ENCODE results near the gene PLCB1. TPM values are rescaled to one million over a fixed set of nuclear protein-coding genes. Genes with fewer than 3 reads are reported as not detected.

Gene PLCB1
- total RNA-seq, 1 experiment from 2014 or later = 4.4 TPM

- no peaks in the 10 kb centered on the region for H3K79me2 ChIP-seq (ENCODE audit: low read length)
- H3K9me2 ChIP-seq (replicated peaks; ENCODE audit: low read length) = no peaks in the 10 kb centered on the region
- no peaks in the 10 kb centered on the region for H3F3A ChIP-seq (ENCODE audit: low read length, unreplicated experiment)
- H3K27ac ChIP-seq (ENCODE audit: low read length) = no peak overlapping the region
- no peak overlapping the region for H3K4me2 ChIP-seq (ENCODE audit: low read length)
- no peak for TF ChIP-seq CTCF (conservative IDR thresholded peaks at IDR 0.05; ENCODE audit: low read depth, low read length)
- no peak for TF ChIP-seq EZH2 (IDR thresholded peaks at IDR 0.05; ENCODE audit: low read length, unreplicated experiment)
- TF ChIP-seq EZH2phosphoT487 (IDR thresholded peaks at IDR 0.05; ENCODE audit: borderline replicate concordance, low read length) = no peak
- no TSS peak for BruUV-seq (replicated peaks)
- no peaks in the 10 kb centered on the region for H4K20me1 ChIP-seq (ENCODE audit: low read length)
- H3K36me3 ChIP-seq (ENCODE audit: low read depth, low read length) = no peaks in the 10 kb centered on the region
- ATAC-seq (no peak), DNase-seq (no peak)
- ChIA-PET POLR2A (ENCODE audit: unreplicated experiment) (no interaction called here), CTCF (no interaction called here)
- intact Hi-C loops (cut with micrococcal nuclease) = no loop called here
- H3K9ac ChIP-seq (ENCODE audit: low read length) = no peak overlapping the region
- H2AFZ ChIP-seq (ENCODE audit: low read length) = no peak overlapping the region
- no peaks in the 10 kb centered on the region for H3K4me1 ChIP-seq (ENCODE audit: insufficient read depth, low read length)
- H3K27me3 ChIP-seq (ENCODE audit: low read length) = peaks cover 12% of the 10 kb centered on the region; the same call in 1 of the 2 replicates
- H3K9me3 ChIP-seq (ENCODE audit: low read length) = no peaks in the 10 kb centered on the region
- no peak overlapping the region for H3K4me3 ChIP-seq (ENCODE audit: low read length)
Observed at GRCh38 chr20:8292793-8293192, 160.7 kb downstream of the PLCB1 start.

- no peaks in the 10 kb centered on the region for H3K4me1 ChIP-seq (ENCODE audit: insufficient read depth, low read length)
- no peak overlapping the region for H3K4me3 ChIP-seq (ENCODE audit: low read length)
- no peak overlapping the region for H2AFZ ChIP-seq (ENCODE audit: low read length)
- H3K27me3 ChIP-seq (ENCODE audit: low read length) = peaks cover 6% of the 10 kb centered on the region; the same call in 1 of the 2 replicates
- intact Hi-C loops (cut with micrococcal nuclease) = no loop called here
- POLR2A ChIA-PET (ENCODE audit: unreplicated experiment) = no interaction called here
- no peaks in the 10 kb centered on the region for H3K9me2 ChIP-seq (replicated peaks; ENCODE audit: low read length)
- TF ChIP-seq CTCF (conservative IDR thresholded peaks at IDR 0.05; ENCODE audit: low read depth, low read length) (no peak), EZH2phosphoT487 (IDR thresholded peaks at IDR 0.05; ENCODE audit: borderline replicate concordance, low read length) (no peak), EZH2 (IDR thresholded peaks at IDR 0.05; ENCODE audit: low read length, unreplicated experiment) (no peak)
- H4K20me1 ChIP-seq (ENCODE audit: low read length) = no peaks in the 10 kb centered on the region
- H3K79me2 ChIP-seq (ENCODE audit: low read length) = no peaks in the 10 kb centered on the region
- BruUV-seq (replicated peaks) = no TSS peak
- no peak overlapping the region for H3K4me2 ChIP-seq (ENCODE audit: low read length)
- H3K9me3 ChIP-seq (ENCODE audit: low read length) = no peaks in the 10 kb centered on the region
- no peaks in the 10 kb centered on the region for H3F3A ChIP-seq (ENCODE audit: low read length, unreplicated experiment)
- CTCF ChIA-PET = no interaction called here
- DNase-seq = no peak
- H3K9ac ChIP-seq (ENCODE audit: low read length) = no peak overlapping the region
- ATAC-seq = no peak
- no peak overlapping the region for H3K27ac ChIP-seq (ENCODE audit: low read length)
- no peaks in the 10 kb centered on the region for H3K36me3 ChIP-seq (ENCODE audit: low read depth, low read length)
Observed at GRCh38 chr20:8293750-8294149, 161.7 kb downstream of the PLCB1 start.

- no peaks in the 10 kb centered on the region for H3K4me1 ChIP-seq (ENCODE audit: insufficient read depth, low read length)
- H3F3A ChIP-seq (ENCODE audit: low read length, unreplicated experiment) = no peaks in the 10 kb centered on the region
- no peaks in the 10 kb centered on the region for H3K9me3 ChIP-seq (ENCODE audit: low read length)
- ChIA-PET CTCF (no interaction called here), POLR2A (ENCODE audit: unreplicated experiment) (no interaction called here)
- no peaks in the 10 kb centered on the region for H3K79me2 ChIP-seq (ENCODE audit: low read length)
- no peak overlapping the region for H3K9ac ChIP-seq (ENCODE audit: low read length)
- TF ChIP-seq EZH2 (IDR thresholded peaks at IDR 0.05; ENCODE audit: low read length, unreplicated experiment) = no peak
- TF ChIP-seq CTCF (conservative IDR thresholded peaks at IDR 0.05; ENCODE audit: low read depth, low read length) = no peak
- TF ChIP-seq EZH2phosphoT487 (IDR thresholded peaks at IDR 0.05; ENCODE audit: borderline replicate concordance, low read length) = no peak
- H3K27me3 ChIP-seq (ENCODE audit: low read length) = peaks cover 8% of the 10 kb centered on the region; the same call in 1 of the 2 replicates
- H3K27ac ChIP-seq (ENCODE audit: low read length) = no peak overlapping the region
- DNase-seq = no peak
- no peak for ATAC-seq
- intact Hi-C loops (cut with micrococcal nuclease) = no loop called here
- no peaks in the 10 kb centered on the region for H3K36me3 ChIP-seq (ENCODE audit: low read depth, low read length)
- BruUV-seq (replicated peaks) = no TSS peak
- H3K4me2 ChIP-seq (ENCODE audit: low read length) = no peak overlapping the region
- H3K9me2 ChIP-seq (replicated peaks; ENCODE audit: low read length) = no peaks in the 10 kb centered on the region
- H4K20me1 ChIP-seq (ENCODE audit: low read length) = no peaks in the 10 kb centered on the region
- H2AFZ ChIP-seq (ENCODE audit: low read length) = no peak overlapping the region
- no peak overlapping the region for H3K4me3 ChIP-seq (ENCODE audit: low read length)
Observed at GRCh38 chr20:8296536-8296935, 164.5 kb downstream of the PLCB1 start.

Measured in PC-3 (cell line).